B cell (primary cell): ENCODE measurements around the gene EARS2. TPM values are rescaled to one million over a fixed set of nuclear protein-coding genes. Genes with fewer than 3 reads are reported as not detected.

Experiments used
- ATAC-seq: fragments of 200-7000 bp; cut with Tn5 transposase; one replicate; pipeline ENCODE4 v1.10.0; 2021; ENCODE audit warnings: low read depth, mild to moderate bottlenecking, moderate number of reproducible peaks, moderate library complexity
- CTCF ChIA-PET: fragments of 350-600 bp; sonication (Branson Sonifier 250); formaldehyde crosslinking; loops from one replicate; lab custom pipeline; 2021; ENCODE audit warnings: antibody characterized with exemption, inconsistent platforms; lab: Charles Lee
- POLR2A ChIA-PET: fragments of 350-600 bp; sonication (Branson Sonifier 250); formaldehyde crosslinking; loops from one replicate; lab custom pipeline; 2021; ENCODE audit warnings: antibody characterized with exemption; lab: Charles Lee
- DNase-seq: peaks from one replicate; pipeline ENCODE4 v3.0.0; 2013
- H2AFZ ChIP-seq: 2 replicates; pipeline ENCODE4 v1.6.1; 2012; ENCODE audit warnings: mild to moderate bottlenecking, low read depth, low read length; ENCODE audit not compliant: insufficient read depth, poor library complexity, severe bottlenecking
- H3K27ac ChIP-seq, 2 donors: 1 replicate in 1 of 2; 2 replicates in 1 of 2; pipeline ENCODE4 v1.5.1; 2012 to 2013; ENCODE audit warnings: low read length in 2 of 2, mild to moderate bottlenecking in 2 of 2, moderate library complexity in 1 of 2
- H3K27me3 ChIP-seq, 4 experiments: fragments of 200-600 bp in 1 of 4; sonication (generic) in 1 of 4; replicated peaks in 1 of 4; 1 replicate in 2 of 4; 2 replicates in 2 of 4; pipeline versions ENCODE4 v1.6.1 to v1.7.0; 2013 to 2016; ENCODE audit warnings: low read length in 3 of 4, mild to moderate bottlenecking in 2 of 4, mixed read lengths in 1 of 4, moderate library complexity in 1 of 4; ENCODE audit not compliant: insufficient read depth in 4 of 4, control insufficient read depth in 3 of 4; ENCODE audit errors: control extremely low read depth in 1 of 4
- H3K36me3 ChIP-seq, 2 experiments: replicated peaks in 1 of 2; 1 replicate in 1 of 2; 2 replicates in 1 of 2; pipeline versions ENCODE4 v1.6.1 to v1.7.1; 2013; ENCODE audit warnings: low read length in 1 of 2; ENCODE audit not compliant: insufficient read depth in 2 of 2, control insufficient read depth in 1 of 2; ENCODE audit errors: control extremely low read depth in 1 of 2, extremely low read depth in 1 of 2
- H3K4me1 ChIP-seq, 2 donors: fragments of 200-600 bp in 1 of 2; sonication (generic) in 1 of 2; 1 replicate in 1 of 2; 2 replicates in 1 of 2; pipeline versions ENCODE4 v1.5.1 to v1.6.1; 2013 to 2017; ENCODE audit warnings: low read length in 2 of 2; ENCODE audit not compliant: control insufficient read depth in 2 of 2, insufficient read depth in 2 of 2
- H3K4me2 ChIP-seq: replicated peaks from 2 replicates; pipeline ENCODE3; 2012; ENCODE audit warnings: mild to moderate bottlenecking, low read depth, low read length; ENCODE audit not compliant: poor library complexity, severe bottlenecking
- H3K4me3 ChIP-seq, 5 experiments: fragments of 200-600 bp in 1 of 5; sonication (generic) in 1 of 5; 1 replicate in 3 of 5; 2 replicates in 2 of 5; pipeline versions ENCODE4 v1.5.1 to v1.7.0; 2011 to 2016; ENCODE audit warnings: low read length in 4 of 5, mild to moderate bottlenecking in 4 of 5, low read depth in 2 of 5, control low read depth in 1 of 5, moderate library complexity in 1 of 5; ENCODE audit not compliant: insufficient read depth in 1 of 5; ENCODE audit errors: control extremely low read depth in 1 of 5, extremely low read depth in 1 of 5
- H3K79me2 ChIP-seq: fragments of 200-600 bp; sonication (generic); one replicate; pipeline ENCODE4 v1.6.0; 2016; ENCODE audit warnings: low read length; ENCODE audit not compliant: control insufficient read depth, insufficient read depth
- H3K9ac ChIP-seq: fragments of 200-600 bp; sonication (generic); 2 replicates; pipeline ENCODE4 v1.6.1; 2017; ENCODE audit warnings: mild to moderate bottlenecking, low read length, moderate library complexity
- H3K9me3 ChIP-seq, 3 donors: one replicate each; pipeline versions ENCODE4 v1.6.1 to v1.7.1; 2013; ENCODE audit warnings: low read length in 2 of 3; ENCODE audit not compliant: control insufficient read depth in 2 of 3, insufficient read depth in 1 of 3; ENCODE audit errors: control extremely low read depth in 1 of 3
- H4K20me1 ChIP-seq: 2 replicates; pipeline ENCODE4 v1.6.0; 2012; ENCODE audit warnings: mild to moderate bottlenecking, low read length; ENCODE audit not compliant: insufficient read depth, control insufficient read depth, poor library complexity, severe bottlenecking
- H3K27ac Mint-ChIP-seq: one replicate; pipeline ENCODE4 v1.8.0; 2021; ENCODE audit warnings: mixed read lengths
- H3K27me3 Mint-ChIP-seq: one replicate; pipeline ENCODE4 v1.8.0; 2021; ENCODE audit warnings: mixed read lengths
- H3K4me1 Mint-ChIP-seq: one replicate; pipeline ENCODE4 v1.8.0; 2021; ENCODE audit warnings: mixed read lengths
- H3K4me3 Mint-ChIP-seq: one replicate; pipeline ENCODE4 v1.8.0; 2021; ENCODE audit warnings: mixed read lengths
- H3K9me3 Mint-ChIP-seq: one replicate; pipeline ENCODE4 v1.8.0; 2022; ENCODE audit warnings: mixed read lengths; ENCODE audit not compliant: insufficient read depth
- EZH2 ChIP-seq: IDR thresholded peaks from 2 replicates; pipeline ENCODE4 v1.6.1; 2012; ENCODE audit warnings: borderline replicate concordance, low read depth, mild to moderate bottlenecking, moderate library complexity, low read length; ENCODE audit not compliant: insufficient read depth, poor library complexity, severe bottlenecking
- WGBS: methylation state at CpG from one replicate; pipeline ENCODE4 v1.1.5; 2013; ENCODE audit warnings: missing lambda C conversion rate; ENCODE audit not compliant: insufficient coverage; 5-methylcytosine and 5-hydroxymethylcytosine counted together
- intact Hi-C: fragments of 100-400 bp; cut with micrococcal nuclease; formaldehyde crosslinking; loops from one replicate; pipeline ENCODE4 v1.10.0; 2022
- polyA plus RNA-seq: library from polyadenylated mRNA; depleted of rRNA; stranded (reverse); fragments of >200 nt; gene quantifications from 2 replicates; pipeline ENCODE4 v1.2.3, GENCODE V29; 2012
- total RNA-seq, 2 donors: library from RNA; stranded (reverse); fragments of 120-200 nt in 1 of 2; gene quantifications; 1 replicate in 1 of 2; 2 replicates in 1 of 2; pipeline versions ENCODE4 v1.2.3 to v1.2.4, GENCODE V29; 2013 to 2022
- TF ChIP-seq, protein P1 (sequence below): fragments of 200-600 bp; IDR thresholded peaks from one replicate; pipeline ENCODE4 v1.8.0; 2022; ENCODE audit warnings: antibody characterized with exemption, mild to moderate bottlenecking

EARS2 gene
- total and polyA plus RNA-seq, 2 donors (not counting 1 experiment from before 2014, with no cell fraction given), result 14.6 to 15.1 TPM

GRCh38 chr16:23520500-23520899 lies 36.6 kb downstream of the EARS2 start:
- peaks cover 59% of the 10 kb centered on the region for H3K4me1 Mint-ChIP-seq
- H2AFZ ChIP-seq, result peak overlapping the region; percentile 24
- H3K36me3 ChIP-seq, result peaks cover 3 to 19% of the 10 kb centered on the region in 2 experiments
- no peaks in the 10 kb centered on the region for H4K20me1 ChIP-seq
- peak overlapping the region in 1 of 5 experiments; percentile 18 for H3K4me3 ChIP-seq
- peak overlapping the region; percentile 64 for H3K4me3 Mint-ChIP-seq
- H3K27ac ChIP-seq, result peak overlapping the region; percentile 61 to 75
- peak overlapping the region; percentile 46 for H3K4me2 ChIP-seq
- H3K79me2 ChIP-seq, result peaks cover 27% of the 10 kb centered on the region
- no peak for TF ChIP-seq EZH2
- TF ChIP-seq, protein P1, sequence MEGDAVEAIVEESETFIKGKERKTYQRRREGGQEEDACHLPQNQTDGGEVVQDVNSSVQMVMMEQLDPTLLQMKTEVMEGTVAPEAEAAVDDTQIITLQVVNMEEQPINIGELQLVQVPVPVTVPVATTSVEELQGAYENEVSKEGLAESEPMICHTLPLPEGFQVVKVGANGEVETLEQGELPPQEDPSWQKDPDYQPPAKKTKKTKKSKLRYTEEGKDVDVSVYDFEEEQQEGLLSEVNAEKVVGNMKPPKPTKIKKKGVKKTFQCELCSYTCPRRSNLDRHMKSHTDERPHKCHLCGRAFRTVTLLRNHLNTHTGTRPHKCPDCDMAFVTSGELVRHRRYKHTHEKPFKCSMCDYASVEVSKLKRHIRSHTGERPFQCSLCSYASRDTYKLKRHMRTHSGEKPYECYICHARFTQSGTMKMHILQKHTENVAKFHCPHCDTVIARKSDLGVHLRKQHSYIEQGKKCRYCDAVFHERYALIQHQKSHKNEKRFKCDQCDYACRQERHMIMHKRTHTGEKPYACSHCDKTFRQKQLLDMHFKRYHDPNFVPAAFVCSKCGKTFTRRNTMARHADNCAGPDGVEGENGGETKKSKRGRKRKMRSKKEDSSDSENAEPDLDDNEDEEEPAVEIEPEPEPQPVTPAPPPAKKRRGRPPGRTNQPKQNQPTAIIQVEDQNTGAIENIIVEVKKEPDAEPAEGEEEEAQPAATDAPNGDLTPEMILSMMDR, result no peak
- CTCF ChIA-PET, result interaction anchor here (1.0 to 3.1 kb wide), 4 partner anchors 12 to 86 kb away, joined by 3 to 22 read pairs (median 12); partner anchors contain the start of gene GGA2
- POLR2A ChIA-PET, result interaction anchor here (0.8 to 1.5 kb wide), 4 partner anchors 10 to 37 kb away, joined by 3 to 12 read pairs (median 5); partner anchors contain the start of genes GGA2 and UBFD1
- DNase-seq, result peak; percentile 57
- no peaks in the 10 kb centered on the region for H3K9me3 Mint-ChIP-seq
- H3K4me1 ChIP-seq, result peaks cover 59 to 65% of the 10 kb centered on the region in 2 donors
- H3K27me3 Mint-ChIP-seq, result no peaks in the 10 kb centered on the region
- no peak overlapping the region for H3K9ac ChIP-seq
- intact Hi-C loops, result no loop called here
- H3K9me3 ChIP-seq, result no peaks in the 10 kb centered on the region
- ATAC-seq, result no peak
- H3K27ac Mint-ChIP-seq, result peak overlapping the region; percentile 54
- H3K27me3 ChIP-seq, result no peaks in the 10 kb centered on the region
- WGBS, result no CpG with 5 or more reads among the region's 4 CpGs

DNA sequence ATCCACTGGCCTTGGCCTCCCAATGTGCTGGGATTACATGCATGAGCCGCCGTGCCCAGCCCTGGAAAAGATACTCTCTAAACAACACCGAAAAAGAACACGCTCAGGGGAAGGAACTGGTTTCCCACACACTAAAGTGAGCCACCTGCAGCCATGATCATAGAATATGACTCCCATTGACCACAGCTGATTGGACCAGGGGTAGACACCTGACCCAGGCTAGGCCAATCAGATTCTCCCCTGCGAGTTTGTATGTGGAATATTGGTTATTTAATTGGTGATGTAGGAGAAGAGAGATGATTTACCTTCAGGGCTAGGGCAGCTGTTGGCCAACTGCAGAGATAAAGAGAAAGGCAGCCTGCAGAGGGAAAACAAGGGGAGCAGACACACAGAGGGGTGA lies 37.9 kb downstream of the EARS2 start:
- Histone ChIP-seq H3K9me3 (no peaks in the 10 kb centered on the region), H4K20me1 (no peaks in the 10 kb centered on the region), H3K79me2 (peaks cover 27% of the 10 kb centered on the region), H3K27me3 (no peaks in the 10 kb centered on the region), H2AFZ (no peak overlapping the region), H3K4me3 (no peak overlapping the region), H3K36me3 (peaks cover 3 to 14% of the 10 kb centered on the region in 2 experiments), H3K4me2 (peak overlapping the region; percentile 59), H3K9ac (no peak overlapping the region), H3K4me1 (peaks cover 59 to 66% of the 10 kb centered on the region in 2 donors), H3K27ac (peak overlapping the region; percentile 85 to 92)
- Mint-ChIP-seq H3K27me3 (no peaks in the 10 kb centered on the region), H3K9me3 (no peaks in the 10 kb centered on the region), H3K27ac (peak overlapping the region; percentile 92), H3K4me1 (peaks cover 67% of the 10 kb centered on the region), H3K4me3 (peak overlapping the region; percentile 58)
- ATAC-seq (no peak), DNase-seq (no peak)
- intact Hi-C loops, result no loop called here
- no peak for TF ChIP-seq EZH2
- TF ChIP-seq, protein P1, result no peak
- 100% methylated on average over 1 of the region's 5 CpGs for WGBS
- ChIA-PET POLR2A (interaction anchor here (1.7 to 4.7 kb wide), 2 partner anchors 11 to 37 kb away, joined by 5 to 39 read pairs; partner anchors contain the start of genes EARS2 and UBFD1), CTCF (interaction anchor here (1.1 kb wide), 1 partner anchor 40 kb away, joined by 4 read pairs; no protein-coding TSS in a partner anchor)
